LNCAP (cell line): ENCODE measurements around the gene RICTOR.

ENCODE experiments used
- TF ChIP-seq, protein P1 (sequence below): fragments of 450-650 bp; IDR thresholded peaks from 2 replicates; pipeline ENCODE4 v1.5.1; 2017; ENCODE audit warnings: mild to moderate bottlenecking

The RICTOR gene

DNA sequence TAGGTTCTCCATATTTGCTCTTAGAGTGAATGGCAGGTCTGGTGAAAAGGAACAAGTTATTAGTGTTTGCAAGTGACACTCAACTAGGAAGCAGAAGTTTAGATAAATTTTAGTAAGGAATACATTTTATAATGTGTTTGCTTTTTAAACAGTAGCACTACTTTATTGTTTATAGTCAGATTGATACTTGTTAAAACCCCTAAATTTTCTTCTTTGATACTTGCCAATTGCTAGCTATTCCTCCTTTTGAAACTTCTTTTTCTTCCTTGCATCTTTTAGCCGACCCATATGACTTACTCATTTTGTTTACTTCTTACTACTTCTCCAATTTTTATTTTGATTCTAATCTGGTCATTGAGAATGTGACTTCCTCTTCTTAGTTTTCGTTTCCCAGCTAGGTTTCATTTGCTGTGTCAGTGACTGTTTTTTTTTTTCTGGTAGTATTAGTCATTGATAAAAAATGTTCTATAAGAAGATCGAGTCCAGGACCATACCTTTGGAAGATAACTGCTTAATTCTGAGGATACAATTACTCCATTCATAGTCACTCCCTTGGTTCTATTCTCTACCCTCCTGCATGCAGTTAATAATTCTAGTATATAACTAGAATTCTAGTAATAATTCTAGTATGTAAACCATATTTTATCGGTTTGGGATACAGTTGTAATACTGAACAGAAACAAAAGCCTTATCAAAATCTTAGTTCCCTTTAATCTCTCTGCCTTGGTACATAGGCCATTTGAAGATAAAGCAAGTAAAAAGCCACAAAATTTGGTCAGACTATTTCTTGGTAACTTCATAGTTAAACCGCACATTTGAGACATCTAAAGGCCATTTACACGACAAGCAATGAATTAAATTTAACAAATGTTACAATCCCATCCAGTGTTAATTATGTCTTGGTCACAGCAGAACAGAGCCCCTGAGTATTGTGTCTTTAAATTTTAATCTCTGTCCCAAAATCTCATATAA lies 2.8 kb upstream of the RICTOR start:
- TF ChIP-seq, protein P1, sequence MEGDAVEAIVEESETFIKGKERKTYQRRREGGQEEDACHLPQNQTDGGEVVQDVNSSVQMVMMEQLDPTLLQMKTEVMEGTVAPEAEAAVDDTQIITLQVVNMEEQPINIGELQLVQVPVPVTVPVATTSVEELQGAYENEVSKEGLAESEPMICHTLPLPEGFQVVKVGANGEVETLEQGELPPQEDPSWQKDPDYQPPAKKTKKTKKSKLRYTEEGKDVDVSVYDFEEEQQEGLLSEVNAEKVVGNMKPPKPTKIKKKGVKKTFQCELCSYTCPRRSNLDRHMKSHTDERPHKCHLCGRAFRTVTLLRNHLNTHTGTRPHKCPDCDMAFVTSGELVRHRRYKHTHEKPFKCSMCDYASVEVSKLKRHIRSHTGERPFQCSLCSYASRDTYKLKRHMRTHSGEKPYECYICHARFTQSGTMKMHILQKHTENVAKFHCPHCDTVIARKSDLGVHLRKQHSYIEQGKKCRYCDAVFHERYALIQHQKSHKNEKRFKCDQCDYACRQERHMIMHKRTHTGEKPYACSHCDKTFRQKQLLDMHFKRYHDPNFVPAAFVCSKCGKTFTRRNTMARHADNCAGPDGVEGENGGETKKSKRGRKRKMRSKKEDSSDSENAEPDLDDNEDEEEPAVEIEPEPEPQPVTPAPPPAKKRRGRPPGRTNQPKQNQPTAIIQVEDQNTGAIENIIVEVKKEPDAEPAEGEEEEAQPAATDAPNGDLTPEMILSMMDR: no peak

DNA sequence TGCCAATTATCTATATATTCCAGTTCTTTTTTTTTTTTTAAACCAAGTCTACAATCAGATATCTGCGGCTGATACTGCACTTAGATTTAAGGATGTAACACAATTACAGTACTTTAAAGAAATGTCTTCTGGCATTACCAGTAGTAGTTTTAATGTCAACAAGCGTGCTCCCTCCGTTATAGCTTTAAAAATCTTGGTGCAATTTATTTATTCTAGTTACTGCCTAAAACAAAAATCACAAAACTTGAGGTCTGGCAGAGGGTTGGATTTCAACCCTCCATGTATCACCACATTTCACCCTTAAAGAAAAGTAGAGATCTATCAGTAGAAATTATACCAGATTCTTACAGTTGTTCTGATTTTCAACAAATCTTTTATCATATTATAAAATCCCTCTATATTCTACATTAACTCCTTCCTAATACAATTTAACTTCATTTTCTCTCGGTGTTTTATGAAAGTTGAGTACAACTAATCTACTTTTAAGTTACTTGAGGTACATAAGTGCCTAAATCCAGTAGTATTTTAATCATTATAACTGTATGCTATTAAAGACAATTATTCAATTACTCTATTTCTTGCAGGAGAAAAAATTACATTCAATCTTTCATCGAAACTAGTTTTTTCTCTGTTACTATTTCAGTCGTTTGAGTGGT lies 2.0 kb upstream of the RICTOR start:
- TF ChIP-seq, protein P1: no peak

DNA sequence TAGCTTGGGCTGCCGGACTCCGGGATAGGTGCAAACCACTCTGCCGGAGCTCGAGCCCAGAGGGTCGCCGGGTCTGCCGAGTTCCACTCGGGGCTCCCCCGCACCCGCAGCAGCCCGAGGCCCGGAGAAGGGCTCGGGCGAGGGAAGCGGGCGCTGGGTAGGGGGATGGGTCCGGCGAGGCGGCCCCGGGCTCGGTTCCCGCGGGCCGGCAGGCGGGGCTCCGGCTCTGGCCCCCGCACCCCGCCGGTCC lies 507 bp downstream of the RICTOR start:
- TF ChIP-seq, protein P1: no peak

DNA sequence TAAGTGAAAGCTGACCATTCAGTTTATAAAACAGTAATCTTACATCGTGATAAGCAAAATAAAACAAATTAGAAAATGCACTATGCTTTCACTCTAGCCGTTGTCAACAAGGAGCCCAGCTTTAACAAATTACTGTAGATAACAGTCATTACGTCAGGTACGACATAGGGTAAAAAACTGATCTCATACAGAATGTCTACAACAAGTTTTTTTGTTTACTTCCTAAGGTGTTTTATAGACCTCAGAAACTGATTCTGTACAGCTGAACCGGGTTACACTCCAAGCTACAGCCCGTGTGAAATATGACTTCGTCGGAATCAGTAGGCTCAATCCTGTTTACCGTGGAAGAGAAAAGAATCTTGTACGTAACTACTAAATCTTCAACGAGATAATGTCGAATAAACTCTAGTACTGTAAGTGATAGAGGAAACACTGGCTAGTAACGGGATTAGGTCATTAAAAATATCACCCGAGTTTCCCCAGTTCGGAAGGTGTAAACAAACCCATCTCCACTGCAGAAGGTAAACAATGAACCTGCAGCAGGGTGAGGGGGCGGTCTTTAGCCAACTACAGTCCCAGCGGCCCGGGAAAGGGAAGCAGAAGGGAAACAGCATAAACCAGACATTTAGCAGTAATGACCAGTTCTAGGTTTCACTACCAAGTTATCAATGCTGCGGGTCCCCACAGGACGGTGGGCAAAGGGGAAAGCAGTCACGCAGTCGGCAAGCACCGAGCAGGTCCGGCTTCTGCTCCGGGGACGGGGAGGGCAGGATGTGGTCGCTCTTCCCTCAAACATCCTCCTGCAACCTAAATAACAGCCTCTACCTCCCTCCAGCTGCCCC lies 1.1 kb downstream of the RICTOR start:
- TF ChIP-seq, protein P1: no peak

DNA sequence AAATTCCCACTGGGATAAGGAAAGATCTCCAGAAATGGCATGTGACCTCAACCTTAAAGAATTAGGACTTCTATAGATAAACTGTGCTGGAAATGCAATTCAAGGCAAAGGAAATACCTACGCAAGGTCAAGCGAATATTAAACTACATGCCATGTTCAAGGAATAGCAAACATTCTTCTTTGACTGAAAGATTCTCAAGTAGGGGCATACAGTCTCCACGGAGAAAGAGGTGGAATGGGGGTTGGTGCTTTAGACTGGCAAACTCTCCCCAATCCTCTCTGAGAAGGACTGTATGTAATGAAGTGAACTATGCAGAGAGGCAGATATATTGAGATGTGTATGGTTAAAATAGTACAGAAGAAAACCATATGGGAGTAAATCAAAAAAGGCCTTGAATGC lies 6.1 kb downstream of the RICTOR start:
- TF ChIP-seq, protein P1: no peak

DNA sequence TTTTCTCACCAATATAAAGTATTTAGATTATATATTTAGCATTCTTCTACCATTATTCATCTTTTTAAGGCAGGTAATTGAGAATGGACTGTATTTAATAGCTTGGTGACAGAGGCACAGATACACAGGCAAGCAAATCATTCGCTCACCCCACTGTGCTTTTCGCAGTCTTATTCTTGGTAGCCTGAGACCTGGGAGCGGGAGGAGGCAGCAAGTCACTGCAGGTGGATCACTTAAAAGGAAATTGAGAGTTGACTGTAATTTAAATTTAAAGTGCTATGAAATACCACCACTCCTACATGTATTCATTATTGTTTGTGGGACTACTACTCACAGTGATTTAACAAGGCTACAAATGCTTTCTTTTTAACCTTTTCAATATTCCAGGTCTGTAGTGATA lies 9.7 kb downstream of the RICTOR start:
- TF ChIP-seq, protein P1: no peak

DNA sequence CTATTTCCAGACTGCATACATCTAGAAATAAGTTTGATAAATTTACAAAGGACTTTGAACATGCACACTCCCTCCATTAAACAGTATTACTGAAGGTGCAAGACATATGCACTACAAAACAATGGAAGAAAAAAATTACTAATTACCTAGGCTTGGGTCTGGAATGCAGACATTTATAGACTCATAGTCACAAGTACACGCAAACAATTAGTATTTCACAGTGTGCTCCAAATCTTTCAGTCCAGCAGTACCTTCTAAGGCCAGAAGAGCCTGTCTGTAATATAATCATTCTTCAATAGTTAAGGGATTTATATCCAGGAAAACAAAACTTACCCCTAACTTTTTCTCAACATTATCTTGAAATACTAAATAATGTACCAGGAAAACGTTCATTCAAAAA lies 11.2 kb downstream of the RICTOR start:
- TF ChIP-seq, protein P1: no peak
